Right atrium auricular region (tissue), 2 donors: ENCODE data around the gene NFIX. TPM values are rescaled to one million over a fixed set of nuclear protein-coding genes. Genes with fewer than 3 reads are reported as not detected.
"Not testable (repeated sequence)": the region's sequence is repeated elsewhere in the genome, so short reads cannot be mapped to it uniquely, and the experiment has no call there.

ENCODE experiments used
- DNase-seq: peaks from one replicate; pipeline ENCODE4 v3.0.0-alpha.2; 2019; ENCODE audit warnings: low spot score
- H3K27ac ChIP-seq, 2 donors: fragments of 200-600 bp; sonication (generic); 1 replicate in 1 of 2; 2 replicates in 1 of 2; pipeline ENCODE4 v1.5.1; 2016 to 2019
- H3K27me3 ChIP-seq, 2 donors: fragments of 200-600 bp; sonication (generic); one replicate each; pipeline versions ENCODE4 v1.5.1 to v1.6.0; 2017 to 2019
- H3K36me3 ChIP-seq: fragments of 200-600 bp; sonication (generic); one replicate; pipeline ENCODE4 v1.5.1; 2016
- H3K4me1 ChIP-seq, 2 donors: fragments of 200-600 bp; sonication (generic); one replicate each; pipeline versions ENCODE4 v1.5.1 to v1.6.0; 2017 to 2019
- H3K4me3 ChIP-seq, 2 donors: fragments of 200-600 bp; sonication (generic); 1 replicate in 1 of 2; 2 replicates in 1 of 2; pipeline ENCODE4 v1.5.1; 2017 to 2019; ENCODE audit warnings: mild to moderate bottlenecking in 1 of 2, moderate library complexity in 1 of 2
- H3K9me3 ChIP-seq, 2 donors: fragments of 200-600 bp; sonication (generic); one replicate each; pipeline ENCODE4 v1.5.1; 2019
- CTCF ChIP-seq, 2 donors: fragments of 200-600 bp; sonication (generic); IDR thresholded peaks; one replicate each; pipeline ENCODE4 v1.5.1; 2019; ENCODE audit warnings: antibody characterized with exemption in 2 of 2
- total RNA-seq, 2 donors: library from RNA; depleted of rRNA; stranded (reverse); fragments of >200 nt; gene quantifications; one replicate each; pipeline ENCODE4 v1.1.0, GENCODE V29; 2016

Gene NFIX
- total RNA-seq, 2 donors from 2014 or later: 56.5 to 69.8 TPM

GRCh38 chr19:12975221-12975741 lies 20.0 kb upstream of the NFIX start:
- no peak for TF ChIP-seq CTCF (IDR thresholded peaks at IDR 0.05)
- Histone ChIP-seq H3K9me3 (no peaks in the 10 kb centered on the region), H3K4me1 (peaks cover 0 to 12% of the 10 kb centered on the region in 2 donors), H3K36me3 (no peaks in the 10 kb centered on the region), H3K27me3 (no peaks in the 10 kb centered on the region), H3K27ac (no peak overlapping the region), H3K4me3 (no peak overlapping the region)
- DNase-seq: no peak

- DNase-seq, H3K9me3 ChIP-seq, H3K27ac ChIP-seq, H3K27me3 ChIP-seq, H3K4me3 ChIP-seq, H3K36me3 ChIP-seq: not testable (repeated sequence)
- peaks cover 0 to 12% of the 10 kb centered on the region in 2 donors for H3K4me1 ChIP-seq
Measured at GRCh38 chr19:12976109-12976508, 19.2 kb upstream of the NFIX start.

GRCh38 chr19:12979974-12980373 lies 15.3 kb upstream of the NFIX start:
- no peak for DNase-seq
- Histone ChIP-seq H3K4me1 (peaks cover 0 to 19% of the 10 kb centered on the region in 2 donors), H3K4me3 (no peak overlapping the region), H3K27me3 (no peaks in the 10 kb centered on the region), H3K36me3 (no peaks in the 10 kb centered on the region), H3K9me3 (no peaks in the 10 kb centered on the region), H3K27ac (no peak overlapping the region)
- TF ChIP-seq CTCF (IDR thresholded peaks at IDR 0.05): no peak

- peaks cover 0 to 20% of the 10 kb centered on the region in 2 donors for H3K4me1 ChIP-seq
- no peaks in the 10 kb centered on the region for H3K27me3 ChIP-seq
- TF ChIP-seq CTCF (IDR thresholded peaks at IDR 0.05): no peak
- no peak overlapping the region for H3K4me3 ChIP-seq
- H3K9me3 ChIP-seq: no peaks in the 10 kb centered on the region
- H3K36me3 ChIP-seq: no peaks in the 10 kb centered on the region
- H3K27ac ChIP-seq: no peak overlapping the region
- DNase-seq: no peak
Measured at GRCh38 chr19:12982648-12983047, 12.6 kb upstream of the NFIX start.

- no peak for DNase-seq
- Histone ChIP-seq H3K4me3 (peak overlapping the region in 1 of 2 donors; percentile 33), H3K27ac (peak overlapping the region in 1 of 2 donors; percentile 43), H3K36me3 (no peaks in the 10 kb centered on the region), H3K9me3 (no peaks in the 10 kb centered on the region), H3K4me1 (peaks cover 0 to 20% of the 10 kb centered on the region in 2 donors), H3K27me3 (no peaks in the 10 kb centered on the region)
- no peak for TF ChIP-seq CTCF (IDR thresholded peaks at IDR 0.05)
Measured at GRCh38 chr19:12983091-12983490, 12.2 kb upstream of the NFIX start.

- TF ChIP-seq CTCF (IDR thresholded peaks at IDR 0.05): peak; percentile 96 to 97
- H3K4me1 ChIP-seq: peaks cover 0 to 20% of the 10 kb centered on the region in 2 donors
- H3K4me3 ChIP-seq: peak overlapping the region in 1 of 2 donors; percentile 33
- H3K36me3 ChIP-seq: no peaks in the 10 kb centered on the region
- H3K27me3 ChIP-seq: no peaks in the 10 kb centered on the region
- peak overlapping the region in 1 of 2 donors; percentile 43 for H3K27ac ChIP-seq
- no peaks in the 10 kb centered on the region for H3K9me3 ChIP-seq
- peak; percentile 82 for DNase-seq
Measured at GRCh38 chr19:12983542-12984142, 11.6 kb upstream of the NFIX start.
